CD4-positive, alpha-beta T cell (primary cell): Measurements from ENCODE around the gene KCNMA1. TPM values are rescaled to one million over a fixed set of nuclear protein-coding genes. Genes with fewer than 3 reads are reported as not detected.

Experiments
- ATAC-seq: fragments of 200-7000 bp; cut with Tn5 transposase; one replicate; pipeline ENCODE4 v1.10.0; 2022; ENCODE audit warnings: mild to moderate bottlenecking; ENCODE audit not compliant: poor library complexity
- CTCF ChIA-PET: fragments of 350-600 bp; sonication (Branson Sonifier 250); formaldehyde crosslinking; loops from one replicate; lab custom pipeline; 2021; ENCODE audit warnings: antibody characterized with exemption, inconsistent platforms; lab: Charles Lee
- POLR2A ChIA-PET: fragments of 350-600 bp; sonication (Branson Sonifier 250); formaldehyde crosslinking; loops from one replicate; lab custom pipeline; 2021; ENCODE audit warnings: antibody characterized with exemption, inconsistent platforms; lab: Charles Lee
- DNase-seq, 14 experiments: peaks; one replicate each; pipeline ENCODE4 v3.0.0-alpha.2; 2013 to 2020; ENCODE audit warnings: mixed read lengths in 2 of 14
- H3K27ac ChIP-seq, 2 donors: one replicate each; pipeline versions ENCODE4 v1.5.1 to v1.7.0; 2013; ENCODE audit warnings: low read length in 2 of 2, low read depth in 1 of 2, mild to moderate bottlenecking in 1 of 2
- H3K27me3 ChIP-seq, 2 experiments: 1 replicate in 1 of 2; 2 replicates in 1 of 2; pipeline versions ENCODE4 v1.6.1 to v1.7.0; 2013; ENCODE audit warnings: low read length in 2 of 2, control low read depth in 1 of 2, mild to moderate bottlenecking in 1 of 2, moderate library complexity in 1 of 2; ENCODE audit not compliant: insufficient read depth in 2 of 2, control insufficient read depth in 1 of 2
- H3K36me3 ChIP-seq: one replicate; pipeline ENCODE4 v1.6.1; 2013; ENCODE audit warnings: low read length, control low read depth; ENCODE audit not compliant: insufficient read depth
- H3K4me1 ChIP-seq: one replicate; pipeline ENCODE4 v1.6.1; 2013; ENCODE audit warnings: low read length, control low read depth; ENCODE audit not compliant: insufficient read depth
- H3K4me3 ChIP-seq: one replicate; pipeline ENCODE4 v1.5.1; 2013; ENCODE audit warnings: mild to moderate bottlenecking, low read length, moderate library complexity
- H3K9me3 ChIP-seq, 2 experiments: 1 replicate in 1 of 2; 2 replicates in 1 of 2; pipeline versions ENCODE4 v1.6.1 to v1.7.0; 2013; ENCODE audit warnings: low read length in 2 of 2, mild to moderate bottlenecking in 2 of 2, control low read depth in 1 of 2, moderate library complexity in 1 of 2; ENCODE audit not compliant: control insufficient read depth in 1 of 2, insufficient read depth in 1 of 2
- H3K27ac Mint-ChIP-seq: one replicate; pipeline ENCODE4 v1.8.0; 2020; ENCODE audit warnings: mixed read lengths
- H3K27me3 Mint-ChIP-seq: one replicate; pipeline ENCODE4 v1.8.0; 2021; ENCODE audit warnings: mixed read lengths
- H3K36me3 Mint-ChIP-seq: one replicate; pipeline ENCODE4 v1.8.0; 2021; ENCODE audit warnings: low read depth, mixed read lengths
- H3K4me1 Mint-ChIP-seq: one replicate; pipeline ENCODE4 v1.8.0; 2021; ENCODE audit warnings: low read depth, mixed read lengths
- H3K4me3 Mint-ChIP-seq: one replicate; pipeline ENCODE4 v1.8.0; 2020; ENCODE audit warnings: mild to moderate bottlenecking, mixed read lengths
- H3K9me3 Mint-ChIP-seq: one replicate; pipeline ENCODE4 v1.8.0; 2020; ENCODE audit warnings: mixed read lengths
- intact Hi-C, 2 experiments: fragments of 100-400 bp; cut with DNase I in 1 of 2; cut with micrococcal nuclease in 1 of 2; formaldehyde crosslinking; loops; one replicate each; pipeline versions ENCODE4 v1.15.1 to v1.9.0; 2023 to 2025; cut with DNase I, micrococcal nuclease
- total RNA-seq, 174 experiments: library from RNA in 2 of 174; stranded (reverse) in 2 of 174; gene quantifications; one replicate each; pipeline ENCODE4 v1.2.3 and lab custom pipeline; 2021 to 2026
- TF ChIP-seq, protein P1 (sequence below): fragments of 200-600 bp; IDR thresholded peaks from one replicate; pipeline ENCODE4 v1.8.0; 2022; ENCODE audit warnings: antibody characterized with exemption, mild to moderate bottlenecking

The KCNMA1 gene
- total RNA-seq, 2 experiments from 2014 or later = not detected

DNA sequence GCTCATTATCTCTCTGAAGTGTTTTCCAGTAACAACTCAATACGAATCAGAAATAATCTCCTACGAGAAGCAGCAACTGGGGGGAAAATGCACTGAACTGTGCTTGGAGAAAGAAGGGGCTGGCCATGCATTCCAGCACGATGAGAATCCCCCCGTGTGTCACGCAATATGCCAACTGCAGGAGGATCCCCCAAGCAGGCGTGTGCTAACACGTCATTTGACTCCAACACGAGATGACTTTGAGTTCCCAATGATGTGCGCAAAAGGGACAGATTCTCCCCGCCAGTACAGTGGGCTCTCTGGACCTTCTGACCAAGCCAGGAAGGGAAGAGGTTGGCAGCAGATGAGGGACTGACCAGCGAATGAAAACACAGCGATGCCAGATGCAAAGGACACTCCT, 105.5 kb downstream of the KCNMA1 start:
- intact Hi-C loops = no loop called here
- no peaks in the 10 kb centered on the region for H3K9me3 Mint-ChIP-seq
- POLR2A ChIA-PET = no interaction called here
- no peak overlapping the region for H3K27ac Mint-ChIP-seq
- DNase-seq = no peak
- no peak overlapping the region for H3K27ac ChIP-seq
- CTCF ChIA-PET = no interaction called here
- no peaks in the 10 kb centered on the region for H3K36me3 ChIP-seq
- H3K4me3 ChIP-seq = no peak overlapping the region
- TF ChIP-seq, protein P1, sequence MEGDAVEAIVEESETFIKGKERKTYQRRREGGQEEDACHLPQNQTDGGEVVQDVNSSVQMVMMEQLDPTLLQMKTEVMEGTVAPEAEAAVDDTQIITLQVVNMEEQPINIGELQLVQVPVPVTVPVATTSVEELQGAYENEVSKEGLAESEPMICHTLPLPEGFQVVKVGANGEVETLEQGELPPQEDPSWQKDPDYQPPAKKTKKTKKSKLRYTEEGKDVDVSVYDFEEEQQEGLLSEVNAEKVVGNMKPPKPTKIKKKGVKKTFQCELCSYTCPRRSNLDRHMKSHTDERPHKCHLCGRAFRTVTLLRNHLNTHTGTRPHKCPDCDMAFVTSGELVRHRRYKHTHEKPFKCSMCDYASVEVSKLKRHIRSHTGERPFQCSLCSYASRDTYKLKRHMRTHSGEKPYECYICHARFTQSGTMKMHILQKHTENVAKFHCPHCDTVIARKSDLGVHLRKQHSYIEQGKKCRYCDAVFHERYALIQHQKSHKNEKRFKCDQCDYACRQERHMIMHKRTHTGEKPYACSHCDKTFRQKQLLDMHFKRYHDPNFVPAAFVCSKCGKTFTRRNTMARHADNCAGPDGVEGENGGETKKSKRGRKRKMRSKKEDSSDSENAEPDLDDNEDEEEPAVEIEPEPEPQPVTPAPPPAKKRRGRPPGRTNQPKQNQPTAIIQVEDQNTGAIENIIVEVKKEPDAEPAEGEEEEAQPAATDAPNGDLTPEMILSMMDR = no peak
- peaks cover 0 to under 1% of the 10 kb centered on the region in 2 experiments for H3K27me3 ChIP-seq
- H3K4me1 ChIP-seq = no peaks in the 10 kb centered on the region
- no peak for ATAC-seq
- no peaks in the 10 kb centered on the region for H3K4me1 Mint-ChIP-seq
- H3K27me3 Mint-ChIP-seq = peaks cover 5% of the 10 kb centered on the region
- no peak overlapping the region for H3K4me3 Mint-ChIP-seq
- no peaks in the 10 kb centered on the region for H3K36me3 Mint-ChIP-seq
- peaks cover 0 to 3% of the 10 kb centered on the region in 2 experiments for H3K9me3 ChIP-seq

DNA sequence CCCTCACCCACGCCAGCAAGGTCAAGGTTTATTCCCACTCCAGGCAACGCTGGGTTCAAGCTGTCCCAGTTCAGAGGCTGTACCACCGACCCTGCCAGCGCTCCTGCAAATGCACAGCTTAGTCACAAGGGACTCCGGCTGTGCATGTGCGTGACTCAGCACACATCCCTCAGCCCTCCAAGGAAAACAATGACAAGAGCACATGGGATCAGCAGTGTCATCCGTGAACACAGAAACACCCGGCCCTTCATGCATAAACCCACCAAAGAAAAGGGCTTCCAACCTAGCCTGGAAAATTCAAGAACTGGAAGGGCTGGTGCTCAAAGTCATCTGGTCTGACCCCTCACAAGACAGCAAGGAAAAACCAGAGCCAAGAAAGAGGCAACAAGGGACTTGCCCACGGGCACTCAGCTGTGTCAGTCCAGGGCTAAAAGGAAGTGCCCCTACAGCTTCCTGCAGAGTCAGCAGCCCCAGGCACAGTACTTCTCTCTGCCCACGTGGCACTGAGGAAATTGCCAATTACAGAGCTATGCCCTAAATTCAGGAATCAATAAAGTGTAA, 106.1 kb downstream of the KCNMA1 start:
- H3K4me1 Mint-ChIP-seq = no peaks in the 10 kb centered on the region
- H3K27me3 Mint-ChIP-seq = peaks cover 5% of the 10 kb centered on the region
- Histone ChIP-seq H3K4me1 (no peaks in the 10 kb centered on the region), H3K27me3 (peaks cover 0 to 2% of the 10 kb centered on the region in 2 experiments), H3K4me3 (no peak overlapping the region), H3K36me3 (no peaks in the 10 kb centered on the region), H3K9me3 (peaks cover 0 to 3% of the 10 kb centered on the region in 2 experiments), H3K27ac (no peak overlapping the region)
- H3K36me3 Mint-ChIP-seq = no peaks in the 10 kb centered on the region
- no peaks in the 10 kb centered on the region for H3K9me3 Mint-ChIP-seq
- ChIA-PET POLR2A (no interaction called here), CTCF (no interaction called here)
- DNase-seq (peak in 1 of 14 experiments; percentile 14), ATAC-seq (no peak)
- TF ChIP-seq, protein P1 = no peak
- no peak overlapping the region for H3K4me3 Mint-ChIP-seq
- intact Hi-C loops = no loop called here
- H3K27ac Mint-ChIP-seq = no peak overlapping the region

DNA sequence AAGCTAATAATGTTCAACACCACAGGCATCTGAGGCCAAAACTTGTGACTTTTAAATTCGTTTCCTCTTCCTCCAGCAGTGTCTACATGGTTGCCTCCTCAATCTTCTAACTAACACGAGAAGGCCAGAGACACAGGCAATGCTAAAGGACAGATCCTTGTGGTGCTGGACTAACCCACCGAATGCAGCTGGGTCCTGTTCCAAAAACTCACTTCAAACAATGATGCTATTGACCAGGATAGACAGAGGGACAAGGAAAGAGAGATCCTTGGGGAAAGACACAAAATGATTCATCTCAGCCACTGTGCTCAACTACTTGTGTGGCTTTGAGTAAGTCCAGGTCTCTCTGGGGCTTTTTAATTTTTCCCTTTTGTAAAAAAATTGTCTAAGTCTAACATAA, 107.6 kb downstream of the KCNMA1 start:
- H3K9me3 ChIP-seq = peaks cover 0 to 3% of the 10 kb centered on the region in 2 experiments
- H3K27me3 Mint-ChIP-seq = no peaks in the 10 kb centered on the region
- no peak overlapping the region for H3K27ac ChIP-seq
- H3K4me3 Mint-ChIP-seq = no peak overlapping the region
- no peaks in the 10 kb centered on the region for H3K4me1 Mint-ChIP-seq
- H3K27ac Mint-ChIP-seq = no peak overlapping the region
- ChIA-PET CTCF (no interaction called here), POLR2A (no interaction called here)
- no peaks in the 10 kb centered on the region for H3K9me3 Mint-ChIP-seq
- intact Hi-C loops = no loop called here
- TF ChIP-seq, protein P1 = no peak
- H3K36me3 Mint-ChIP-seq = no peaks in the 10 kb centered on the region
- ATAC-seq (no peak), DNase-seq (no peak)
- no peaks in the 10 kb centered on the region for H3K36me3 ChIP-seq
- H3K27me3 ChIP-seq = peaks cover 0 to 2% of the 10 kb centered on the region in 2 experiments
- no peaks in the 10 kb centered on the region for H3K4me1 ChIP-seq
- no peak overlapping the region for H3K4me3 ChIP-seq
